Gastrocnemius medialis (tissue), 4 donors: ENCODE results near the gene RPL10A.

Experiments used
- CTCF ChIP-seq, 5 experiments: fragments of 450-650 bp in 3 of 5; fragments of 200-600 bp in 2 of 5; sonication (generic) in 2 of 5; IDR thresholded peaks in 4 of 5; conservative IDR thresholded peaks in 1 of 5; 1 replicate in 4 of 5; 2 replicates in 1 of 5; pipeline ENCODE4 v1.5.1; 2016 to 2019; ENCODE audit warnings: antibody characterized with exemption in 5 of 5, mild to moderate bottlenecking in 3 of 5, moderate library complexity in 3 of 5
- POLR2A ChIP-seq, 2 donors: fragments of 450-650 bp; IDR thresholded peaks; one replicate each; pipeline ENCODE4 v1.6.1; 2017; ENCODE audit warnings: antibody characterized with exemption in 2 of 2, mild to moderate bottlenecking in 2 of 2, moderate library complexity in 2 of 2

GRCh38 chr6:35516712-35517111, 48.5 kb downstream of the RPL10A start:
- TF ChIP-seq CTCF (IDR thresholded peaks at IDR 0.05 in 4 of 5, conservative IDR thresholded peaks at IDR 0.05 in 1 of 5) (no peak), POLR2A (IDR thresholded peaks at IDR 0.05) (no peak)
